ENCODE measurements around the gene FAM174C. TPM values are rescaled to one million over a fixed set of nuclear protein-coding genes. Genes with fewer than 3 reads are reported as not detected.

FAM174C gene
- polyA plus RNA-seq, 1 of the 3 experiments (the other 2 are of a cell fraction) = 78.0 TPM

- peak; percentile 73 for TF ChIP-seq RAD21 (IDR thresholded peaks at IDR 0.05; ENCODE audit: low read length)
- TF ChIP-seq CTCF (IDR thresholded peaks at IDR 0.05) = peak; percentile 64
- TF ChIP-seq EP300 (IDR thresholded peaks at IDR 0.05; ENCODE audit: borderline replicate concordance in 1 of 2, low read depth in 1 of 2, low read length in 1 of 2) = no peak
- TF ChIP-seq CHD2 (IDR thresholded peaks at IDR 0.05; ENCODE audit: low read length, partially characterized antibody) = no peak
- no peak for TF ChIP-seq ELF1 (IDR thresholded peaks at IDR 0.05)
- TF ChIP-seq RCOR1 (IDR thresholded peaks at IDR 0.05; ENCODE audit: low read length) = no peak
- TF ChIP-seq SMC3 (IDR thresholded peaks at IDR 0.05; ENCODE audit: low read depth, low read length) = peak; percentile 53
- TF ChIP-seq, protein P1, sequence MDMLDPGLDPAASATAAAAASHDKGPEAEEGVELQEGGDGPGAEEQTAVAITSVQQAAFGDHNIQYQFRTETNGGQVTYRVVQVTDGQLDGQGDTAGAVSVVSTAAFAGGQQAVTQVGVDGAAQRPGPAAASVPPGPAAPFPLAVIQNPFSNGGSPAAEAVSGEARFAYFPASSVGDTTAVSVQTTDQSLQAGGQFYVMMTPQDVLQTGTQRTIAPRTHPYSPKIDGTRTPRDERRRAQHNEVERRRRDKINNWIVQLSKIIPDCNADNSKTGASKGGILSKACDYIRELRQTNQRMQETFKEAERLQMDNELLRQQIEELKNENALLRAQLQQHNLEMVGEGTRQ (IDR thresholded peaks at IDR 0.05; ENCODE audit: borderline replicate concordance, low read depth, low read length) = no peak
- H3K9me2 ChIP-seq = no peaks in the 10 kb centered on the region
- no peak overlapping the region for H2AFZ ChIP-seq (ENCODE audit: low read depth)
- H3K27me3 ChIP-seq (ENCODE audit: insufficient read depth) = no peaks in the 10 kb centered on the region
- no peak overlapping the region for H3K27ac ChIP-seq (ENCODE audit: low read depth in 2 of 2, low read length in 1 of 2)
- no peaks in the 10 kb centered on the region for H3K79me2 ChIP-seq (ENCODE audit: insufficient read depth)
- peaks cover 6 to 7% of the 10 kb centered on the region in 2 experiments; a peak in 2 of 4 replicates for H3K4me1 ChIP-seq (ENCODE audit: control insufficient read depth in 1 of 2, insufficient read depth in 2 of 2, low read depth in 1 of 2, low read length in 1 of 2)
- ChIA-PET CTCF (interaction anchor here (0.5 to 4.2 kb wide), 42 partner anchors 9 to 130 kb away, joined by 3 to 81 read pairs (median 5); partner anchors contain the start of genes CIRBP, EFNA2 and NDUFS7), POLR2A (interaction anchor here (0.8 kb wide), 1 partner anchor 67 kb away, joined by 3 read pairs; no protein-coding TSS in a partner anchor)
- DNase-seq = peak; percentile 95
- no peak overlapping the region for H3K9ac ChIP-seq
- no peaks in the 10 kb centered on the region for H4K20me1 ChIP-seq (ENCODE audit: insufficient read depth)
- H3K4me2 ChIP-seq = peak overlapping the region; percentile 74
- no peaks in the 10 kb centered on the region for H3F3A ChIP-seq (replicated peaks; ENCODE audit: insufficient read depth)
- no peaks in the 10 kb centered on the region for H3K36me3 ChIP-seq (replicated peaks in 1 of 2; ENCODE audit: control insufficient read depth in 1 of 2, insufficient read depth in 2 of 2, low read length in 1 of 2)
- 59% methylated on average over 11 of the region's 58 CpGs for WGBS (ENCODE audit: low lambda C conversion rate)
- H3K9me3 ChIP-seq = no peaks in the 10 kb centered on the region
- H3K4me3 ChIP-seq (ENCODE audit: low read depth in 2 of 2, low read length in 1 of 2) = peak overlapping the region in 1 of 2 experiments; percentile 27; a peak in 3 of 4 replicates
These were observed 40.3 kb downstream of the FAM174C start for GRCh38 chr19:1315470-1316166.

DNA sequence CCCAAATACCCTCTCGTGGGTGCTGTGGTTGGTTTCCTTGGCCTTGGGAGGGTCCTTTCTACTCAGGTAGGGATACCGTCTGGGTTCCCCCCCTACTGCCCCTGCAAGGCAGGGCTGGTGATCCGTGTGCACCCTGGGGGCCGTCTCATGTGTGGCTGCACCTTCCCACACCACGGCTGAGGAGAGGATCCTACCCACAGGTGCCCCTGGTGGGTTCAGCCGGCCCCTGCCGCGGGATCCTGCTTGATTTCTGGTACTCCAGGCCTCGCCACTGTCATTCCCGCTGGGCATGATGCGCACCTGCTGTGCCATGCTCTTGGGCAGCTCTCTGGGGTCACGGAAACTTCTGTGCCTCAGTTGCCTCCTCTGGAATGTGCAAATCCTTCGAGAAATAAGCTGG, 41.1 kb downstream of the FAM174C start:
- no peak overlapping the region for H2AFZ ChIP-seq (ENCODE audit: low read depth)
- no peak overlapping the region for H3K4me2 ChIP-seq
- H3K36me3 ChIP-seq (replicated peaks in 1 of 2; ENCODE audit: control insufficient read depth in 1 of 2, insufficient read depth in 2 of 2, low read length in 1 of 2) = no peaks in the 10 kb centered on the region
- WGBS (ENCODE audit: low lambda C conversion rate) = 84% methylated on average over 9 of the region's 13 CpGs
- no peak overlapping the region for H3K9ac ChIP-seq
- POLR2A ChIA-PET = no interaction called here
- no peak overlapping the region for H3K27ac ChIP-seq (ENCODE audit: low read depth in 2 of 2, low read length in 1 of 2)
- CTCF ChIA-PET = interaction anchor here (0.7 to 4.2 kb wide), 18 partner anchors 14 to 121 kb away, joined by 3 to 81 read pairs (median 8); partner anchors contain the start of genes EFNA2 and NDUFS7
- DNase-seq = no peak
- no peaks in the 10 kb centered on the region for H3F3A ChIP-seq (replicated peaks; ENCODE audit: insufficient read depth)
- no peaks in the 10 kb centered on the region for H3K79me2 ChIP-seq (ENCODE audit: insufficient read depth)
- H3K4me3 ChIP-seq (ENCODE audit: low read depth in 2 of 2, low read length in 1 of 2) = no peak overlapping the region
- peaks cover 6 to 7% of the 10 kb centered on the region in 2 experiments; a peak in 2 of 4 replicates for H3K4me1 ChIP-seq (ENCODE audit: control insufficient read depth in 1 of 2, insufficient read depth in 2 of 2, low read depth in 1 of 2, low read length in 1 of 2)
- H3K27me3 ChIP-seq (ENCODE audit: insufficient read depth) = no peaks in the 10 kb centered on the region
- H4K20me1 ChIP-seq (ENCODE audit: insufficient read depth) = no peaks in the 10 kb centered on the region
- no peaks in the 10 kb centered on the region for H3K9me2 ChIP-seq
- H3K9me3 ChIP-seq = no peaks in the 10 kb centered on the region
- TF ChIP-seq MAX (IDR thresholded peaks at IDR 0.05; ENCODE audit: low read depth) = no peak
- no peak for TF ChIP-seq EZH2phosphoT487 (IDR thresholded peaks at IDR 0.05; ENCODE audit: borderline replicate concordance, low read depth)
- no peak for TF ChIP-seq CTCF (IDR thresholded peaks at IDR 0.05)
- TF ChIP-seq, protein P2, sequence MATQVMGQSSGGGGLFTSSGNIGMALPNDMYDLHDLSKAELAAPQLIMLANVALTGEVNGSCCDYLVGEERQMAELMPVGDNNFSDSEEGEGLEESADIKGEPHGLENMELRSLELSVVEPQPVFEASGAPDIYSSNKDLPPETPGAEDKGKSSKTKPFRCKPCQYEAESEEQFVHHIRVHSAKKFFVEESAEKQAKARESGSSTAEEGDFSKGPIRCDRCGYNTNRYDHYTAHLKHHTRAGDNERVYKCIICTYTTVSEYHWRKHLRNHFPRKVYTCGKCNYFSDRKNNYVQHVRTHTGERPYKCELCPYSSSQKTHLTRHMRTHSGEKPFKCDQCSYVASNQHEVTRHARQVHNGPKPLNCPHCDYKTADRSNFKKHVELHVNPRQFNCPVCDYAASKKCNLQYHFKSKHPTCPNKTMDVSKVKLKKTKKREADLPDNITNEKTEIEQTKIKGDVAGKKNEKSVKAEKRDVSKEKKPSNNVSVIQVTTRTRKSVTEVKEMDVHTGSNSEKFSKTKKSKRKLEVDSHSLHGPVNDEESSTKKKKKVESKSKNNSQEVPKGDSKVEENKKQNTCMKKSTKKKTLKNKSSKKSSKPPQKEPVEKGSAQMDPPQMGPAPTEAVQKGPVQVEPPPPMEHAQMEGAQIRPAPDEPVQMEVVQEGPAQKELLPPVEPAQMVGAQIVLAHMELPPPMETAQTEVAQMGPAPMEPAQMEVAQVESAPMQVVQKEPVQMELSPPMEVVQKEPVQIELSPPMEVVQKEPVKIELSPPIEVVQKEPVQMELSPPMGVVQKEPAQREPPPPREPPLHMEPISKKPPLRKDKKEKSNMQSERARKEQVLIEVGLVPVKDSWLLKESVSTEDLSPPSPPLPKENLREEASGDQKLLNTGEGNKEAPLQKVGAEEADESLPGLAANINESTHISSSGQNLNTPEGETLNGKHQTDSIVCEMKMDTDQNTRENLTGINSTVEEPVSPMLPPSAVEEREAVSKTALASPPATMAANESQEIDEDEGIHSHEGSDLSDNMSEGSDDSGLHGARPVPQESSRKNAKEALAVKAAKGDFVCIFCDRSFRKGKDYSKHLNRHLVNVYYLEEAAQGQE (IDR thresholded peaks at IDR 0.05; ENCODE audit: low read depth, low read length) = no peak
- TF ChIP-seq NRF1 (IDR thresholded peaks at IDR 0.05; ENCODE audit: low read depth, low read length) = no peak
- TF ChIP-seq FOXM1 (IDR thresholded peaks at IDR 0.05; ENCODE audit: low read depth) = no peak
- no peak for TF ChIP-seq FOSL2 (IDR thresholded peaks at IDR 0.05; ENCODE audit: borderline replicate concordance, low read depth)
- TF ChIP-seq SIN3A (IDR thresholded peaks at IDR 0.05; ENCODE audit: borderline replicate concordance, low read depth, low read length) = no peak

Measured in SK-N-SH (cell line).